HG02623 (cell line): Measurements from ENCODE around the gene FAF1.

Source experiments
- ATAC-seq: cut with Tn5 transposase; IDR thresholded peaks from one replicate; pipeline ENCODE4 v1.9.1; 2021; ENCODE audit warnings: moderate library complexity; ENCODE audit not compliant: unreplicated experiment

Gene FAF1

GRCh38 chr1:50454911-50455310 lies 505.2 kb downstream of the FAF1 start:
- ATAC-seq: no peak

DNA sequence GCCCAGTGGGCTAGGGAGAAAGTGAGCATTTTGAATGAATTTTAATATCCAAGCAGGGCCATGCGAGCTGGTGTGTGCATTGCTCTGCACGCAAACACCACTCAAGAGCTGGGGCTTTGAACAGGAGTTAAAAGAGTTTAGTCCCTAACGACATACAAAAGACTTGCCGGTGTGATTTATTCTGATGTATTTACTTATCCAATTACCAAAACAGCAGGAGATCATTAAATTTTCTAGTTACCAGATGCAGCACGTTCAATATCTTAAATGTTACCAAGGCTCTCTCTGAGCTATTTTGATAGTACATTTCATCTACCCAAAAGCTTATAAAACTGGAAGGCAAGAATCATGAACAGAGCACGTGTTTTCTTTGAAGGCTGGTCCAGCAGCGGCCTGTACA lies 506.8 kb downstream of the FAF1 start:
- ATAC-seq: no peak

GRCh38 chr1:50452700-50453099 lies 507.4 kb downstream of the FAF1 start:
- no peak for ATAC-seq

- ATAC-seq: no peak
Measured at GRCh38 chr1:50450861-50451653, 509.0 kb downstream of the FAF1 start.

- no peak for ATAC-seq
Measured at GRCh38 chr1:50447961-50448360, 512.1 kb downstream of the FAF1 start.

DNA sequence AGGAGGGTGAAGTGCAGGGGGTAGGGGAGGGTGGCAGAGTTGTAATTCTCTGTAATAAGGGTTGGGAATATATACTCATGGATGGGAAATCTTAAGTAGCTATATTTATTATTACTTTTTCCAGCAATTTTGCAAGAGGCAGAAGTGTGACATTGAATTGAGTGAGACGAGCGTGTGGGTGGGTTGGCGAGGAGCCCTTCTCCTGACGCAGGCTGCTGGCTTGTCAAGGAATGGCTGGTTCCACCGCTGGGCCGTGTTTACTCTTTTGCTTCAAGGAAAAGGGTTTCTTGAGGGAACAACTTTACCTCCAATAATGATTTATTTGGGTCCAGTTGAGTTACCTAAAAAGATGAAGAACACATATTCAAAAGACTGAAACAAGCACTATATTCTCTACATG lies 518.9 kb downstream of the FAF1 start:
- no peak for ATAC-seq

DNA sequence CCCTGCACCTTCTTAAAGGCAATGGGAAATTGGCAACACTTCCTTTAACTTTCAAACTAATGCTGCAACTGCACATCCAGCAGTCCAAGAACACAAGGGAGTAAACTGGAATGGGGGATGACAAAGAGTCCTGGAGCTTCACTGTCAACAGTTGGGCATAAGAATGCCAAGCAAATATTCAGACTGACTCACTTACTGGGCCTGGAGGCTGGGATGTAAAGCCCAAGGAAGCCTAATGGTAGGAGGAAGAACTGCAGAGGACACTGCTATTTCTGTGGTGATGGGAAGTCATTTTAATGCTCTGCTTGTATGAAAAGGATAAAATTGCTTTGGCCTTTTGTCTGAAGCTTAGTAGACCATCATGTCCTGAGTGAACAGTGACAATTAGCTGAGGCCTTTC lies 521.1 kb downstream of the FAF1 start:
- ATAC-seq: no peak

DNA sequence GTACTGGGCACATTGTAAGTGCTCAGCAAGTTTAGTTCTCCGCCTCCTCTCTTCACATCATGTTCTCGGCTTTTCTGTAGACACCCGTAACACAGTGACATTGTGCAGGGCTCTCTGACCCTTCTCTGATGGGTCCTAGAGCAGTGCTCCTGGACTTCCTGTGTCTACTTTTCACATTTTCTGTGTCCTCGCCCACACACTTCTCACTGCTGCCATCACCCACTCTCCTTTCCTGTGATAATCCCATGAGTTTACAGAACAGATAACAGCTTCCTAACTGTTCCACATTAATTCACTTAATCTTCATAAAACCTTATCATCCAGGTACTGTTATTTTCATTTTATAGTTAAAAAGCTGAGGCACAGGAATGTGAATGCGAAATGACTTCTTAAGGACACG lies 523.6 kb downstream of the FAF1 start:
- ATAC-seq: no peak

- ATAC-seq: no peak
Measured at GRCh38 chr1:50430010-50430405, 530.1 kb downstream of the FAF1 start.

DNA sequence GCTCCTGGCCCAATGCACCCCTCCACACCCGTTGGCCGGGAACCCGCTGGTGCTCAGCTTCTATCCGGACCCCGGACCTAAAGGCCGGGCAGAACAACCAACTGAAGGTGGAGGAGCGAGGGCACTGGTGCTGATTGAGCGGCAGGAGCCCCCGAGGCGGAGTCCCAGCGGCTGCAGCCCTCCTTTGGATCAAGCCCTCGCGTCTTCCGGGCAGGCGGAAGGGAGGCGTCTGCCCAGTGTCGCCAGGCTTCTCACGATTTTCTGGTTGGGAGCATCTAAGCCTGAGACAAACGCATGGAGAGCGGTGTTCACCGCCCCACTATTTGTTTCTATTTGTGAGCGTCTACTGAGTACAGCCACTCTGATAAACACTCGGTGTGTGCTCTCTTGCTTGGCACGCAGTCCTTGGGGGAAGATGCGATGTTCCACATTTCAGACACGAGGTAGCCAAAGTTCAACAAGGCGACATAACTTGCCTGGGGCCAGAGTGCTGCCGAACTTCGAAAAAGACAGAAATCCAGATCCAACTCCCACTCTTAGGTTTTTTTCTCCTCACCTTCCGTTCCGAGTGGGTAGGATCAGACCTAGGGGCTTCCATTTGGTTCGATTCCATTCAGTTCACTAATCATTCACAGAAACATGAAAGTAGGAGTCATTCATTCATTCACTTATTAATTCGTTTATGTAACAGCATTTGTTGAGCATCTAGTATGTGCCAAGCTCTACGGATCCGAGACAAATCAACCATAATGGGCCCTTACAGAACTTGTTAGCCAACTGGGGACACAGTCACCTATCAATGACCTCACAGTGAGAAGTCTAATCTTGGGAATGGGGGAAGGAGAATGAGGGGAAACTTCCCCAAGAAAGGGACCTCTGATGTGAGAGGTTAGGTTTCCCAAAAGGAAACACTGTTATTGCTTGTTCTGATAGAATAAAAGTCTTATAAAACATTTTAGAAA lies 532.0 kb downstream of the FAF1 start:
- no peak for ATAC-seq

DNA sequence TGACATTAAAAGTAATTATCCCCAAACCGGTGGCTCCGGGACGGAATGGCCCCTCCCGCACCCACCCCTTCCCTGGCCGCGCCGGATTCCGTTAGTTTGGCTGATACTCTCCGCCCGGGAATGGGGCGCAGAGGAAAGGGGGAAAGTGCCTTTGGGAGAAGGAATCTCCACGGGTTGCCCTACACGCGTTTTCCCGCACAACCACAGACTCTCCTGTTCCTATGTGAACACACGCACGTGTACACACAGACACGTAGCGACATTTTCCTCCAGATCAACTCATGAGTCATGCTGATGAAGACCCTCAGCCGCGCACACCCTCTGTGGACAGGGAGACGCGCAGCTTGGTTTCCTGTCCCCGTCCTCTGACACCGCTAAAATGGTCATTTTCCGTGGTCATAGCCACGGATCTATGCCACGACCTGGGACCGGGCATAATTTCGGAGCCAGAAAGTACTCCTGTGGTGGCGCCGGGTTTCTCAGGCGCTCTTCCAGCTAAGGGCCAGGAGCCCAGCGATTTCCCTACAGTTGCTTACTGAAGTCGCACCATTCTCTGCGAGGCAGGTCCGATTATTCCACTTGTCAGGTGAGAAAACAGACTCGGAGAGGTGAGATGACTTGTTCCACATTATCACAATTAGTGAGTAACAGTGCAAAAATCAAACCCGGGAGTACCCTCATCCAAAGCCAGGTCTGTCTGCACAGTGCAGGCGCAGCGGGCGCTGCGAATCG lies 532.8 kb downstream of the FAF1 start:
- ATAC-seq: no peak

DNA sequence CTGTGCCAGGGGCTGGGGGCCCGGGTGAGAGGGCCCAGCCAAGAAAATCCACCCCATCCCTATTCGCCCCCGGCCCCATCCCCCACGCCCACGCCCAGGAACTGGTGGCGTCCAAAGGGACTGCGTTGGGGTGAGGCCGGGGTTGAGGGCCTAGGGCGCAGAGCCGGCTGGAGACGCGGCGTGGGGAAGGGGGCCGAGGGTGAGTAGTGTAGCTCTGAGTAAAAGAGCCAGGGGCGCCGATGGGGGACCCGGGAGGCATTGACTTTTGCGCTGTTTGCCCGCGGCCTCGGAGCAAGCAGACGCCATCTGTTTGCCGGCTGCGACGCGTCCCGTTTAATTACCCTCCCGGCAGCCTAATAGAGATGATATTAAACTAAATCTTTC lies 533.4 kb downstream of the FAF1 start:
- no peak for ATAC-seq

DNA sequence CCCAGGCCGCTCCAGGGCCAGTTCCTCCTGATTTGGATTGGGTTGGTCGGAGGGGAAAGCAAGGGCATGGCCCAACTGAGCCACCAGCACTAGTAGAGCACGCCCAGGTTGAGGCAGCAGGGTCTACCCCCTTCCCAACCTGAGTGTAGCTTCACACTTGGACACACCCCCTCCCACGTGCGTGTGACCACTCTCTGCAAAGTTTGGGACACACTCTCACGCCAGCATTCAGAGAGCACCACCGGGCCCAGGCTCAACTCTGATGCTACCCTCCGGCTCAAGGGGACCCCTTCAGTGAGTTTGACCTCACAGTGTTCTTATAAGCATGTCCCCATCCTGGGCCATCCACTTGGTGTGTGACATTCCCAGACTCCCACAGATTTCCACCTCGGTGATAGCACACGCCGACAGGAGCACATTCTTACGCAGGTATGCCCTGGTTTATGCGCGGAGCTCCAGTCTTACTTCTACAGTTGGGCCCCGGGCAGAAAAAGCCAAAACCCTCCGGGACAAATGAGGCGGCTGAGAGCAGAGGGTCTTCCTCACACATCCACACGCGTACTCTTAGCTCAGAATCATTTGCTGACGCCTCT lies 533.9 kb downstream of the FAF1 start:
- ATAC-seq: no peak

GRCh38 chr1:50425376-50426107 lies 534.5 kb downstream of the FAF1 start:
- no peak for ATAC-seq

DNA sequence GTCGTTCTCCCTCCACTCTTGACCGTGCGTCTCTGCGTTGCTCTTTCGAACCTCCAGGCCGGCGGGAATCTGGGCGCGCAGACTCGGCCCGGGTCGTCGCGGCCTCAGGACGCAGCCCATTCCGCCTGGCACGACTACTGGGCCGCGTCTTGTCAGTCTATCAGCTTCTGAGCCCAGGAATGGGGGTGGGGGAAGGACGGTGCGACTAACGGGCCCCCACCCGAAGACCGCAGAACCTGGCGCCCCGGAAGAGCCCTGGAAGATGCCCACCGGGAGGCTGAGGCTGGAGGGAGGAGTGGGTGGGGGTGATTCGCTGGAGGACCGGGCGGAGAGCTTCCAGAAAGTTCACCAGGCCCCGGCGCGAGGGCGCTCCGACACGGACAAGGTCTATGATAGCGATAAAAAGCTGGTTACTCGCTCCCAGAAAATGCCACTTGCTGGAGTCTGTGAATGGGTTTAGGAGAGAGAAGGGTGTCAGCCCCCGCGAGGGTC lies 535.1 kb downstream of the FAF1 start:
- no peak for ATAC-seq

DNA sequence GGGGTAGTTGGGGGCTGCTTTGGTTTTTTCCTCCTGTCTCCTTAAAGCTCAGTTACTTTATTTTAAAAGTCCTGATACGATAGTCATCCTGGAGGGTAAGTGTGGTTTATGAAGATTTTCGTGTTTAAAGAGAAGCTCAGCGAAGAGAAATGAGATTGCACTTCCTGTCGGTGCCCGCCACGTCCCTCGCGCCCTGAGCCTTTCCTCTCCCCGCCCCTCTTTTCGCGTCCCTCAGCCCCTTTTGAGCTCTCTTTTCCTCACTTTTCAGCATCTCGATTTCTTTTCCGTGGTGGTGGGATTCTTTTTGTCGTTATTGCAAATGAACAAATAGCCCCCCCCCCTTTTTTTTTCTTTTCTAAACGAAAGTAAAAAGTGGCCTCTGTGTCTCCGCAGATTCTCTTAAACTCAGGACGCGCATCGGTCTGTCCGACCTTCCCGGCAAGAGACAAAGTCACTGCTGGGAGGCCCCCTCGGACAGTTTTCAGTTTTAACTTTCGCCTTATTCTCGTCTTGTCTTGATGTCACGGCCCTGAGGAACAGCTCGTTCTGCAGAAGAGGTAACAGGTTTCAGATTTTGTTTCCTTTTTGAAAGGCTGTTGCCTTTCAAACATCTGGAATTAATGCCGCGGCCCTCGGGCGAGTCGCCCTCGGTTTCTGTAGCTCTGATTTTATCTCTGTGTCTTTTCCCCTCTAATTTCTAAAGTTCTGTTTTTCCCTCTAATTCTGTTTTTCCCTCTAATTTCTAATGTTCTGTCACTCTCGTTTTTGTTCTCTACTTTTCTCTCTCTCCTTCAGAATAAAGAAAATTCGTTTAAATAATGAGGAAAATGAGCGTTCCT lies 535.8 kb downstream of the FAF1 start:
- no peak for ATAC-seq

DNA sequence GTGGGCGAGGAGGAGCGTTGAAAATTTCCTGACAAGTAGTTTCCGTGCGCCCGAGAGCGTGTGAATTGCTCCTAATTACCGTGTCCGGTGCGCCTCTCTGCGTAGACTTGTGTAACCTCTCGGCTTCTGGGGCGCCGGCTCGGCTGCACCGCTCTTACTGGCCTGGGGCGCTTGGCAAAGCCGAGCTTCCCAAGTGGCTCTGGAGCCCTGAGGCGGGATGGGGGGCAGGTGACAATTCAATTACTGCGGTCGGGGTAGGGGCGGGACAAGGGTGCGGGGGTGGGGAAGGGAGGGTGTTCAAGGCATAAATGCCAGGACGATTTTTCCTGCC lies 536.4 kb downstream of the FAF1 start:
- ATAC-seq: no peak

- ATAC-seq: no peak
Measured at GRCh38 chr1:50422946-50423669, 537.0 kb downstream of the FAF1 start, which contains the start of gene DMRTA2. Gene DMRTA2, minus strand, starts transcription at chr1:50423443. Its CDS starts 1,907 bp downstream, at chr1:50421536.

DNA sequence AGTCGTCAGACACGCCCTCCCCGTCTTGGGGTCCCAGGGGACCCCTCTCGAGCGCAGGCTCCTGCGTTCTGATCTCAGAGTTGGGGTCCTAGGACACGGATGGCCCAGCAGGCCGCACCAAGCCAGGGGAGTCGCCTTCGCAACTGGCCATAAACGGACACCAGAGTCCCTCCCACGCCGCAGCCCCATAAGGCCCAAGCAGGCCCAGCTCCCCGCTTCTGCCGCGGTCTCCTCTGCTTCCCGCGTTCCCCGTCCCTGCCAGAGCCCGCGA lies 537.5 kb downstream of the FAF1 start:
- ATAC-seq: no peak
